H9 (cell line): ENCODE results near the gene S1PR5. TPM values are rescaled to one million over a fixed set of nuclear protein-coding genes. Genes with fewer than 3 reads are reported as not detected.
A peak's percentile ranks its signal among the peaks of the same experiment; 100 is the strongest.

Experiments
- DNase-seq: peaks from one replicate; pipeline ENCODE4 v3.0.0-alpha.2; 2017
- H2AFZ ChIP-seq: one replicate; pipeline ENCODE4 v1.6.1; 2013; ENCODE audit warnings: mild to moderate bottlenecking, low read length, control low read depth, moderate library complexity
- H2AK5ac ChIP-seq: 2 replicates; pipeline ENCODE4 v1.6.1; 2013; ENCODE audit warnings: low read length, control low read depth, mixed read lengths; ENCODE audit not compliant: insufficient read length
- H2BK120ac ChIP-seq: one replicate; pipeline ENCODE4 v1.6.1; 2013; ENCODE audit warnings: low read depth, mild to moderate bottlenecking, low read length, control low read depth, inconsistent platforms; ENCODE audit not compliant: poor library complexity, severe bottlenecking
- H2BK12ac ChIP-seq: 2 replicates; pipeline ENCODE4 v1.6.1; 2013; ENCODE audit warnings: low read length, control low read depth, mixed read lengths, low read depth; ENCODE audit not compliant: insufficient read length
- H2BK15ac ChIP-seq: 2 replicates; pipeline ENCODE4 v1.6.1; 2013; ENCODE audit warnings: low read depth, low read length, control low read depth
- H2BK20ac ChIP-seq: one replicate; pipeline ENCODE4 v1.6.1; 2013; ENCODE audit warnings: low read depth, mild to moderate bottlenecking, low read length, control low read depth, inconsistent platforms; ENCODE audit not compliant: poor library complexity, severe bottlenecking
- H2BK5ac ChIP-seq: 2 replicates; pipeline ENCODE4 v1.6.1; 2013; ENCODE audit warnings: low read length, control low read depth, mixed read lengths; ENCODE audit not compliant: insufficient read length
- H3K14ac ChIP-seq: 2 replicates; pipeline ENCODE4 v1.6.1; 2013; ENCODE audit warnings: low read length, control low read depth; ENCODE audit not compliant: insufficient read depth
- H3K18ac ChIP-seq: 2 replicates; pipeline ENCODE4 v1.6.1; 2013; ENCODE audit warnings: low read depth, mild to moderate bottlenecking, mixed read lengths, low read length, control low read depth; ENCODE audit not compliant: insufficient read length
- H3K23ac ChIP-seq: 2 replicates; pipeline ENCODE4 v1.6.1; 2013; ENCODE audit warnings: low read length, control low read depth, mixed read lengths, low read depth; ENCODE audit not compliant: insufficient read length
- H3K23me2 ChIP-seq: 2 replicates; pipeline ENCODE4 v1.6.1; 2013; ENCODE audit warnings: low read depth, mild to moderate bottlenecking, mixed read lengths, low read length, control low read depth; ENCODE audit not compliant: insufficient read length, poor library complexity, severe bottlenecking
- H3K27ac ChIP-seq: 2 replicates; pipeline ENCODE4 v1.5.1; 2013; ENCODE audit warnings: low read length, control low read depth, mixed read lengths, low read depth; ENCODE audit not compliant: insufficient read length
- H3K27me3 ChIP-seq: 2 replicates; pipeline ENCODE4 v1.6.1; 2013; ENCODE audit warnings: low read length, control low read depth, inconsistent platforms; ENCODE audit not compliant: insufficient read depth
- H3K4ac ChIP-seq: 2 replicates; pipeline ENCODE4 v1.6.1; 2013; ENCODE audit warnings: low read depth, mild to moderate bottlenecking, control low read depth, inconsistent platforms, low read length, moderate library complexity
- H3K4me1 ChIP-seq: 2 replicates; pipeline ENCODE4 v1.6.1; 2013; ENCODE audit warnings: low read length, control low read depth, inconsistent platforms; ENCODE audit not compliant: insufficient read depth
- H3K4me2 ChIP-seq: 2 replicates; pipeline ENCODE4 v1.6.1; 2013; ENCODE audit warnings: low read length, control low read depth, mixed read lengths; ENCODE audit not compliant: insufficient read length, insufficient read depth
- H3K56ac ChIP-seq: 2 replicates; pipeline ENCODE4 v1.6.1; 2013; ENCODE audit warnings: low read depth, mild to moderate bottlenecking, mixed read lengths, low read length, control low read depth; ENCODE audit not compliant: insufficient read length
- H3K79me1 ChIP-seq: 2 replicates; pipeline ENCODE4 v1.6.1; 2013; ENCODE audit warnings: low read depth, mild to moderate bottlenecking, moderate library complexity, low read length, control low read depth, inconsistent platforms; ENCODE audit not compliant: insufficient read depth, poor library complexity, severe bottlenecking
- H3K79me2 ChIP-seq: 2 replicates; pipeline ENCODE4 v1.6.1; 2013; ENCODE audit warnings: low read length, control low read depth, inconsistent platforms; ENCODE audit not compliant: insufficient read depth
- H3K9ac ChIP-seq: 2 replicates; pipeline ENCODE4 v1.6.1; 2013; ENCODE audit warnings: low read length, control low read depth, mixed read lengths; ENCODE audit not compliant: insufficient read length; ENCODE audit errors: extremely low read depth
- H3K9me3 ChIP-seq: one replicate; pipeline ENCODE4 v1.6.1; 2013; ENCODE audit warnings: low read depth, low read length, inconsistent platforms; ENCODE audit not compliant: control insufficient read depth
- H3T11ph ChIP-seq: one replicate; pipeline ENCODE4 v1.6.1; 2013; ENCODE audit warnings: mild to moderate bottlenecking, low read length, control low read depth, inconsistent platforms
- H4K20me1 ChIP-seq: one replicate; pipeline ENCODE4 v1.6.1; 2013; ENCODE audit not compliant: control insufficient read depth, insufficient read length, insufficient read depth
- H4K5ac ChIP-seq: 2 replicates; pipeline ENCODE4 v1.6.1; 2013; ENCODE audit warnings: low read depth, mild to moderate bottlenecking, mixed read lengths, low read length, control low read depth; ENCODE audit not compliant: insufficient read length
- H4K8ac ChIP-seq: replicated peaks from 2 replicates; pipeline ENCODE4 v1.6.1; 2013; ENCODE audit warnings: low read length, control low read depth, mixed read lengths, low read depth; ENCODE audit not compliant: insufficient read length
- H4K91ac ChIP-seq: 2 replicates; pipeline ENCODE4 v1.6.1; 2013; ENCODE audit warnings: low read depth, mild to moderate bottlenecking, moderate library complexity, mixed read lengths, low read length, control low read depth; ENCODE audit not compliant: insufficient read length
- H3K27ac Mint-ChIP-seq, 3 experiments: 2 replicates in 2 of 3; 3 replicates in 1 of 3; pipeline ENCODE4 v1.8.0; 2020 to 2021; ENCODE audit warnings: mixed read lengths in 3 of 3, mild to moderate bottlenecking in 1 of 3, moderate library complexity in 1 of 3
- H3K27me3 Mint-ChIP-seq: 2 replicates; pipeline ENCODE4 v1.8.0; 2021; ENCODE audit warnings: low read depth, mild to moderate bottlenecking, moderate library complexity, mixed read lengths
- H3K36me3 Mint-ChIP-seq, 3 experiments: 2 replicates in 2 of 3; 3 replicates in 1 of 3; pipeline ENCODE4 v1.8.0; 2020 to 2021; ENCODE audit warnings: low read depth in 3 of 3, mixed read lengths in 3 of 3; ENCODE audit not compliant: insufficient read depth in 1 of 3
- H3K4me1 Mint-ChIP-seq, 2 experiments: 2 replicates each; pipeline ENCODE4 v1.8.0; 2020; ENCODE audit warnings: mixed read lengths in 2 of 2
- H3K4me3 Mint-ChIP-seq, 2 experiments: 2 replicates in 1 of 2; 3 replicates in 1 of 2; pipeline ENCODE4 v1.8.0; 2020 to 2021; ENCODE audit warnings: mild to moderate bottlenecking in 2 of 2, mixed read lengths in 2 of 2, moderate library complexity in 1 of 2
- H3K9me3 Mint-ChIP-seq, 2 experiments: 2 replicates in 1 of 2; 3 replicates in 1 of 2; pipeline ENCODE4 v1.8.0; 2020; ENCODE audit warnings: mild to moderate bottlenecking in 2 of 2, mixed read lengths in 2 of 2, moderate library complexity in 1 of 2
- WGBS: extraction: QIAGEN DNeasy Blood & Tissue Kit; methylation state at CpG from one replicate; pipeline ENCODE4 v1.1.7; 2013; ENCODE audit warnings: missing lambda C conversion rate, low lambda C conversion rate, mixed read lengths; ENCODE audit not compliant: insufficient read length; ENCODE audit errors: extremely low coverage; 5-methylcytosine and 5-hydroxymethylcytosine counted together
- total RNA-seq: library from RNA; stranded (reverse); gene quantifications from 2 replicates; pipeline ENCODE4 v1.2.1, GENCODE V29; 2021
- TF ChIP-seq, protein P1 (sequence below): fragments of 200-600 bp; sonication (generic); conservative IDR thresholded peaks from 3 replicates; pipeline ENCODE4 v1.8.0; 2021; ENCODE audit warnings: antibody characterized with exemption, mild to moderate bottlenecking

Gene S1PR5
- total RNA-seq, 1 experiment from 2014 or later: 8.1 TPM

DNA sequence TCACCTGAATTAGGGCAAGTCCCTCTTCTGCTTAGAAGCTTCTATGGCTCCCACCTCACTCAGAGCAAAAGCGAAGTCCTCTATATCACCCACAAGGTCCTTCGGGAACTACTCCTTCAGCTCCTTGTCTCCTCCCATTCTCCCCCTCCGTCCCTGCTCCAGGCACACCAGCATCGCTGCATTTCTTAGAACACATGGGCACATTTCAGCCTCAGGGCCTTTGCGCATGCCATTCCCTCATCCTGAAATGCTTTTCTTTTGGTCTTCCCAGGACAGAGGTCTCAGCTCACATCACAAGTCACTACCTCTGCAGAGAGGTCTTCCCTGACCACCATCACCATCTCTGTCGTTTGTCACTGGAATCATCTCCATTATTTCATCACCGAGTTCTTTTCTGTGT lies 4.0 kb downstream of the S1PR5 start:
- H3K18ac ChIP-seq: no peak overlapping the region
- no peak overlapping the region for H3K23ac ChIP-seq
- no peaks in the 10 kb centered on the region for H3K79me2 ChIP-seq
- H2AFZ ChIP-seq: no peak overlapping the region
- H2AK5ac ChIP-seq: no peak overlapping the region
- peaks cover 7% of the 10 kb centered on the region; the same call in 1 of the 2 replicates for H3K27me3 ChIP-seq
- H2BK20ac ChIP-seq: no peak overlapping the region
- no peak for DNase-seq
- no peak overlapping the region for H3T11ph ChIP-seq
- H4K20me1 ChIP-seq: no peaks in the 10 kb centered on the region
- H3K79me1 ChIP-seq: no peaks in the 10 kb centered on the region
- H3K4me3 Mint-ChIP-seq: peak overlapping the region in 1 of 2 experiments; percentile 16; a peak in 1 of 5 replicates
- H3K4me1 ChIP-seq: no peaks in the 10 kb centered on the region; the same call in 1 of the 2 replicates
- no peak overlapping the region for H4K5ac ChIP-seq
- H3K9me3 Mint-ChIP-seq: no peaks in the 10 kb centered on the region; a peak in 1 of 5 replicates
- H3K14ac ChIP-seq: no peak overlapping the region
- H4K8ac ChIP-seq: no peak overlapping the region
- no peak overlapping the region for H3K9ac ChIP-seq
- no peak overlapping the region for H3K56ac ChIP-seq
- no peak overlapping the region for H2BK5ac ChIP-seq
- TF ChIP-seq, protein P1, sequence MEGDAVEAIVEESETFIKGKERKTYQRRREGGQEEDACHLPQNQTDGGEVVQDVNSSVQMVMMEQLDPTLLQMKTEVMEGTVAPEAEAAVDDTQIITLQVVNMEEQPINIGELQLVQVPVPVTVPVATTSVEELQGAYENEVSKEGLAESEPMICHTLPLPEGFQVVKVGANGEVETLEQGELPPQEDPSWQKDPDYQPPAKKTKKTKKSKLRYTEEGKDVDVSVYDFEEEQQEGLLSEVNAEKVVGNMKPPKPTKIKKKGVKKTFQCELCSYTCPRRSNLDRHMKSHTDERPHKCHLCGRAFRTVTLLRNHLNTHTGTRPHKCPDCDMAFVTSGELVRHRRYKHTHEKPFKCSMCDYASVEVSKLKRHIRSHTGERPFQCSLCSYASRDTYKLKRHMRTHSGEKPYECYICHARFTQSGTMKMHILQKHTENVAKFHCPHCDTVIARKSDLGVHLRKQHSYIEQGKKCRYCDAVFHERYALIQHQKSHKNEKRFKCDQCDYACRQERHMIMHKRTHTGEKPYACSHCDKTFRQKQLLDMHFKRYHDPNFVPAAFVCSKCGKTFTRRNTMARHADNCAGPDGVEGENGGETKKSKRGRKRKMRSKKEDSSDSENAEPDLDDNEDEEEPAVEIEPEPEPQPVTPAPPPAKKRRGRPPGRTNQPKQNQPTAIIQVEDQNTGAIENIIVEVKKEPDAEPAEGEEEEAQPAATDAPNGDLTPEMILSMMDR: no peak
- H2BK12ac ChIP-seq: no peak overlapping the region
- H2BK120ac ChIP-seq: no peak overlapping the region
- no peak overlapping the region for H4K91ac ChIP-seq
- H3K4me1 Mint-ChIP-seq: peaks cover 13% of the 10 kb centered on the region in 2 experiments
- H3K23me2 ChIP-seq: peaks cover 14% of the 10 kb centered on the region
- H3K4me2 ChIP-seq: no peak overlapping the region
- H3K27ac Mint-ChIP-seq: peak overlapping the region in 1 of 3 experiments; percentile 35; a peak in 3 of 7 replicates
- H3K27ac ChIP-seq: no peak overlapping the region
- WGBS: no CpG with 5 or more reads among the region's 7 CpGs
- no peak overlapping the region for H2BK15ac ChIP-seq
- no peak overlapping the region for H3K4ac ChIP-seq
- H3K27me3 Mint-ChIP-seq: peaks cover 4% of the 10 kb centered on the region
- peaks cover 7 to 10% (median 8%) of the 10 kb centered on the region in 3 experiments; a peak in 6 of 7 replicates for H3K36me3 Mint-ChIP-seq
- H3K9me3 ChIP-seq: no peaks in the 10 kb centered on the region
